ENCODE measurements around the gene RO60.
"Not testable (repeated sequence)": the region's sequence is repeated elsewhere in the genome, so short reads cannot be mapped to it uniquely, and the experiment has no call there.

The RO60 gene

DNA sequence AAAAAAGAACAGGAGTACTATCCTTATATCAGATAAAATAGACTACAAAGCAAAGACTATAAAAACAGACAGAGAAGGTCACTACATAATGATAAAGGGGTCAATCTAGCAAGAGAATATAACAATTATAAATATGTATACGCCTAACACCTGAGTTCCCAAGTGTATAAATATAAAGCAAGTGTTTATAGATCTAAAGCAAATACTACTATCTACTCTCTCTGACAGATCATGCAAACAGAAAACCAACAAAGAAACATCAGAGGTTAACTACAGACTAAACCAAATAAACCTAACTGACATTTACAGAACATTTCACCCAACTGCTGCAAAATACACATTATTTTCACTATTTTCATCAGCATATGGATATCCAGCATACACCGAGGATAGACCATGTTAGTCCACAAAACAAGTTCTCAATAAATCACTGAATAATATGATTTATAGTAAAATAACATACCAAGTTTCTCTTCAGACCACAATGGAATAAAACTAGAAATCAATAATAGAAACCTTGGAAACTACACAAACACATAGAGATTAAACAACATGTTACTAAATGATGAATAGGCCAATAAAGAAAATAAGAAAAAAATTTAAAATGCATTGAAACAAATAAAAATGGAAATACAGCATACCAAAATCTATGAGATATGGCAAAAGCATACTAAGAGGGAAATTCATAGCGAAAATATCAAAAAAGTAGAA, 22.9 kb upstream of the RO60 start:
- POLR2A ChIA-PET: no interaction called here
- Histone ChIP-seq H3K27ac (ENCODE audit: insufficient read depth in 1 of 2, low read depth in 1 of 2, low read length in 2 of 2, poor library complexity in 1 of 2, severe bottlenecking in 2 of 2) (no peak overlapping the region), H3K27me3 (replicated peaks in 2 of 5; ENCODE audit: control insufficient read depth in 4 of 5, insufficient read depth in 5 of 5, low read length in 4 of 5) (no peaks in the 10 kb centered on the region), H3K9me3 (ENCODE audit: control extremely low read depth in 1 of 5, control insufficient read depth in 4 of 5, insufficient read depth in 2 of 5, low read depth in 1 of 5, low read length in 4 of 5) (peaks cover 0 to 6% (median 0%) of the 10 kb centered on the region in 5 experiments), H3K36me3 (ENCODE audit: control insufficient read depth in 4 of 4, insufficient read depth in 4 of 4, low read length in 3 of 4) (peaks cover 0 to 12% (median 8%) of the 10 kb centered on the region in 4 experiments), H3K4me1 (ENCODE audit: control extremely low read depth in 1 of 4, control insufficient read depth in 4 of 4, insufficient read depth in 4 of 4, low read length in 3 of 4) (no peaks in the 10 kb centered on the region), H3K4me3 (ENCODE audit: control insufficient read depth in 1 of 7, extremely low read depth in 1 of 7, insufficient read depth in 4 of 7, low read depth in 2 of 7, low read length in 6 of 7) (no peak overlapping the region)
- CTCF ChIA-PET: no interaction called here
- WGBS (ENCODE audit: insufficient coverage): no CpG with 5 or more reads among the region's 3 CpGs
- DNase-seq: no peak

DNA sequence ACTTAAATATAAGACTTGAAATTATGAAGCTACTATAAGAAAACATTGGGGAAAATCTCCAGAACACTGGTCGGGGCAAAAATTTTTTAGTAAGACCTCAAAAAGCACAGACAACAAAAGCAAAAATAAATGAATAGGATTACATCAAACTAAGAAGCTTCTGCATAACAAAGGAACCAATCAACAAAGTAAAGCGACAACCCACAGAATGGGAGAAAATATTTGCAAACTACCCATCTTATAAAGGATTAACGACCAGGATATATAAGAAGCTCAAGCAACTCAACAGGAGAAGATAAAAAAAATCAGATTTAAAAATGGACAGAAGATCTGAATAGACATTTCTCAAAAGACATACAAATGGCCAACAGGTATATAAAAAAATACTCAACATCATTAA, 19.4 kb upstream of the RO60 start:
- no peak for DNase-seq
- ChIA-PET POLR2A (no interaction called here), CTCF (interaction anchor here (1.1 to 2.0 kb wide), 3 partner anchors 10 to 565 kb away, joined by 3 to 5 read pairs (median 3); no protein-coding TSS in a partner anchor)
- Histone ChIP-seq H3K36me3 (ENCODE audit: control insufficient read depth in 4 of 4, insufficient read depth in 4 of 4, low read length in 3 of 4) (peaks cover 4 to 20% (median 13%) of the 10 kb centered on the region in 4 experiments), H3K4me1 (ENCODE audit: control extremely low read depth in 1 of 4, control insufficient read depth in 4 of 4, insufficient read depth in 4 of 4, low read length in 3 of 4) (peaks cover 0 to 8% (median 0%) of the 10 kb centered on the region in 4 experiments), H3K27me3 (replicated peaks in 2 of 5; ENCODE audit: control insufficient read depth in 4 of 5, insufficient read depth in 5 of 5, low read length in 4 of 5) (no peaks in the 10 kb centered on the region), H3K4me3 (ENCODE audit: control insufficient read depth in 1 of 7, extremely low read depth in 1 of 7, insufficient read depth in 4 of 7, low read depth in 2 of 7, low read length in 6 of 7) (no peak overlapping the region), H3K9me3 (ENCODE audit: control extremely low read depth in 1 of 5, control insufficient read depth in 4 of 5, insufficient read depth in 2 of 5, low read depth in 1 of 5, low read length in 4 of 5) (peaks cover 0 to 4% (median 0%) of the 10 kb centered on the region in 5 experiments), H3K27ac (ENCODE audit: insufficient read depth in 1 of 2, low read depth in 1 of 2, low read length in 2 of 2, poor library complexity in 1 of 2, severe bottlenecking in 2 of 2) (no peak overlapping the region)
- 100% methylated on average over 1 of the region's 3 CpGs for WGBS (ENCODE audit: insufficient coverage)

DNA sequence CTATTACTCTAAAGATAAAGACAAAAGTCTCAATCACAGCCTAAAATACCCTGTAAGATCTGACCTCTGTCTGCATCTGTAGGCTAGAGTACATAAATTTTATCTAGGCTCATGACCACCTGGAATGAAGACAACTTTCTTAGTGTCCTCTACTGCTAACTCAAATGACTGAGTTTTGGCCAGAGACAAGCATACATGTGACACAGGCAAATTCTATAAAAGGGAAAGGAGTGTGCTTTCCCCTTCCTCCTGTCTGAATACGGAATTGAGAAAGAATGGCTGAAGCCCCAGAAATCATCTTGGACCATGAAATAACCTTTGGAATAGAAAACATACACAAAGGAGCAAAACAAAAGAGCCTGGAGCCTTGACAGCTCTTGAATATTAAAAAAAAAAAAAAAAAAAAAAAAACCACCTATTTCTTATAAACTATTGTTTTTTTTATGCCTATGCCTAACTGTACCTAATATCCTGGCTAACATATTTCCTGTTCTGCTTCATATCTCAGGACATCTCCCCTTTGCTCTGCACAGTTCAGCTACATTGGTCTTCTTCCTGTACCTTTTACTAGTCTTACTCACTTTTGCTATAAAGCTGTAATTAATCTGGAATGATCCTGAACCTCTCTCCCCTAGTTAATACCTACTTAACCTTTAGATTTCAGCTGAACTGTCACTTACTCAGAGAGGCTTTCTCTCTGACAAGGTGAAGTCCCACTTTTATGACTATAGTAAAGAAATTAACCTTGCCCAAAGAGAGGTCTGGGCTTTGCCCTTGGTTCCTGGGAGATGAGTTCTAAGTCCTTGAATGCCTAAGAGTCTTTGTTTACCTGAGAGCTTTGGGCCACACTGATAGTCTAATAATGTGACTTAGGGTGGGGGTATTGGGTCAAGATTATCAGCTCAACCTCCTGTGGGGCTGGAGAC, 16.4 kb upstream of the RO60 start:
- H3K27me3 ChIP-seq (replicated peaks in 2 of 5; ENCODE audit: control insufficient read depth in 4 of 5, insufficient read depth in 5 of 5, low read length in 4 of 5): no peaks in the 10 kb centered on the region
- ChIA-PET POLR2A (interaction anchor here (0.7 kb wide), 1 partner anchor 42 kb away, joined by 4 read pairs; no protein-coding TSS in a partner anchor), CTCF (interaction anchor here (1.1 kb wide), 1 partner anchor 240 kb away, joined by 3 read pairs; no protein-coding TSS in a partner anchor)
- H3K9me3 ChIP-seq (ENCODE audit: control extremely low read depth in 1 of 5, control insufficient read depth in 4 of 5, insufficient read depth in 2 of 5, low read depth in 1 of 5, low read length in 4 of 5): peaks cover 0 to 4% (median 0%) of the 10 kb centered on the region in 5 experiments
- peaks cover 8 to 37% (median 21%) of the 10 kb centered on the region in 4 experiments for H3K36me3 ChIP-seq (ENCODE audit: control insufficient read depth in 4 of 4, insufficient read depth in 4 of 4, low read length in 3 of 4)
- peak in 1 of 3 donors; percentile 29 for DNase-seq
- WGBS (ENCODE audit: insufficient coverage): no CpG with 5 or more reads among the region's 1 CpG
- peak overlapping the region in 1 of 2 experiments; percentile 14 for H3K27ac ChIP-seq (ENCODE audit: insufficient read depth in 1 of 2, low read depth in 1 of 2, low read length in 2 of 2, poor library complexity in 1 of 2, severe bottlenecking in 2 of 2)
- H3K4me1 ChIP-seq (ENCODE audit: control extremely low read depth in 1 of 4, control insufficient read depth in 4 of 4, insufficient read depth in 4 of 4, low read length in 3 of 4): peaks cover 0 to 8% (median 0%) of the 10 kb centered on the region in 4 experiments
- H3K4me3 ChIP-seq (ENCODE audit: control insufficient read depth in 1 of 7, extremely low read depth in 1 of 7, insufficient read depth in 4 of 7, low read depth in 2 of 7, low read length in 6 of 7): no peak overlapping the region

DNA sequence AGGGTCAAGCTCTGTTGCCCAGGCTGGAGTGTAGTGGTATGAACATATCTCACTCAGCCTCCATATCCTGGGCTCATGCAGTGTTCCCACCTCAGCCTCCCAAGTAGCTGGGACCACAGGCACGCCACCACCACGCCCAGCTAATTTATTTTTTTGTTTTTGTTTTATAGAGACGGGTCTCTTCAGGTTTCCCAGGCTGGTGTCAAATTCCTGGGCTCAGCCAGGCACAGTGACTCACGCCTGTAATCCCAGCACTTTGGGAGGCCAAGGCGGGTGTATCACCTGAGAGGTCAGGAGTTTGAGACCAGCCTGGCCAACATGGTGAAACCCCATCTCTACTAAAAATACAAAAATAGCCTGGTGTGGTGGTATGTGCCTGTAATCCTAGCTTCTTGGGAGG, 10.5 kb upstream of the RO60 start:
- H3K27me3 ChIP-seq (replicated peaks in 2 of 5; ENCODE audit: control insufficient read depth in 4 of 5, insufficient read depth in 5 of 5, low read length in 4 of 5); H3K9me3 ChIP-seq (ENCODE audit: control extremely low read depth in 1 of 5, control insufficient read depth in 4 of 5, insufficient read depth in 2 of 5, low read depth in 1 of 5, low read length in 4 of 5); H3K4me3 ChIP-seq (ENCODE audit: control insufficient read depth in 1 of 7, extremely low read depth in 1 of 7, insufficient read depth in 4 of 7, low read depth in 2 of 7, low read length in 6 of 7); POLR2A ChIA-PET; DNase-seq; H3K4me1 ChIP-seq (ENCODE audit: control extremely low read depth in 1 of 4, control insufficient read depth in 4 of 4, insufficient read depth in 4 of 4, low read length in 3 of 4): not testable (repeated sequence)
- 100% methylated on average over 2 of the region's 5 CpGs for WGBS (ENCODE audit: insufficient coverage)
- Histone ChIP-seq H3K36me3 (ENCODE audit: control insufficient read depth in 4 of 4, insufficient read depth in 4 of 4, low read length in 3 of 4) (peaks cover 12 to 48% (median 32%) of the 10 kb centered on the region in 4 experiments), H3K27ac (ENCODE audit: insufficient read depth in 1 of 2, low read depth in 1 of 2, low read length in 2 of 2, poor library complexity in 1 of 2, severe bottlenecking in 2 of 2) (peak overlapping the region in 1 of 2 experiments; percentile 39)
- CTCF ChIA-PET: interaction anchor here (1.1 to 2.0 kb wide), 2 partner anchors 8 to 9 kb away, joined by 3 to 8 read pairs; partner anchors contain the start of genes RO60 and UCHL5

DNA sequence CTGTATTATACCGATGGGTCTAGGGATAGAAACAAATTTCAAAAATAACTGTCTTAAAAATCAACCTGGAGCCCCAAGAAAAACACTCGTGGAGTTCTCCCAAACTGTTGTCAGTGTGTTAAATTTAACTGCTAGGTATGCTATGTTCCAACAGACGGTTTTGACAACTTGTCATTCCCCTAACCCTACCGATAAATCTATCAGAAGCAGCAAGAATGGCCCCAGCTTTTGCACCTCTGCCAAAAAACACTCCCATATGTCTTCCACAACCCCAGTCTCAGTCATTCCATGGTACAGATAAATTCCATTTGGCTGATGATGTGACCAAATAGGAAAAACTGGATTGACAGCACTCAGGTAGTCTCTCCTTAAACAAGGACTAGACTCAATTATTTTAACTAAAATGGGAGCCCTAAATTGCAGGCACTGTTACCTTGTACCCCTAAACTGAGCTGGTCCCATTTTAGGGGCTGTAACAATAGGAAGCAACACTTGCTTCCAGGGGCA, 5.2 kb upstream of the RO60 start:
- no peaks in the 10 kb centered on the region for H3K27me3 ChIP-seq (replicated peaks in 2 of 5; ENCODE audit: control insufficient read depth in 4 of 5, insufficient read depth in 5 of 5, low read length in 4 of 5)
- ChIA-PET POLR2A (no interaction called here), CTCF (no interaction called here)
- H3K9me3 ChIP-seq (ENCODE audit: control extremely low read depth in 1 of 5, control insufficient read depth in 4 of 5, insufficient read depth in 2 of 5, low read depth in 1 of 5, low read length in 4 of 5): no peaks in the 10 kb centered on the region
- peaks cover 9 to 23% (median 14%) of the 10 kb centered on the region in 4 experiments for H3K36me3 ChIP-seq (ENCODE audit: control insufficient read depth in 4 of 4, insufficient read depth in 4 of 4, low read length in 3 of 4)
- peaks cover 4 to 17% (median 13%) of the 10 kb centered on the region in 4 experiments for H3K4me1 ChIP-seq (ENCODE audit: control extremely low read depth in 1 of 4, control insufficient read depth in 4 of 4, insufficient read depth in 4 of 4, low read length in 3 of 4)
- H3K4me3 ChIP-seq (ENCODE audit: control insufficient read depth in 1 of 7, extremely low read depth in 1 of 7, insufficient read depth in 4 of 7, low read depth in 2 of 7, low read length in 6 of 7): no peak overlapping the region
- whole genome bisulfite sequencing (ENCODE audit: insufficient coverage): 100% methylated on average over 1 of the region's 4 CpGs
- no peak for DNase-seq
- no peak overlapping the region for H3K27ac ChIP-seq (ENCODE audit: insufficient read depth in 1 of 2, low read depth in 1 of 2, low read length in 2 of 2, poor library complexity in 1 of 2, severe bottlenecking in 2 of 2)

DNA sequence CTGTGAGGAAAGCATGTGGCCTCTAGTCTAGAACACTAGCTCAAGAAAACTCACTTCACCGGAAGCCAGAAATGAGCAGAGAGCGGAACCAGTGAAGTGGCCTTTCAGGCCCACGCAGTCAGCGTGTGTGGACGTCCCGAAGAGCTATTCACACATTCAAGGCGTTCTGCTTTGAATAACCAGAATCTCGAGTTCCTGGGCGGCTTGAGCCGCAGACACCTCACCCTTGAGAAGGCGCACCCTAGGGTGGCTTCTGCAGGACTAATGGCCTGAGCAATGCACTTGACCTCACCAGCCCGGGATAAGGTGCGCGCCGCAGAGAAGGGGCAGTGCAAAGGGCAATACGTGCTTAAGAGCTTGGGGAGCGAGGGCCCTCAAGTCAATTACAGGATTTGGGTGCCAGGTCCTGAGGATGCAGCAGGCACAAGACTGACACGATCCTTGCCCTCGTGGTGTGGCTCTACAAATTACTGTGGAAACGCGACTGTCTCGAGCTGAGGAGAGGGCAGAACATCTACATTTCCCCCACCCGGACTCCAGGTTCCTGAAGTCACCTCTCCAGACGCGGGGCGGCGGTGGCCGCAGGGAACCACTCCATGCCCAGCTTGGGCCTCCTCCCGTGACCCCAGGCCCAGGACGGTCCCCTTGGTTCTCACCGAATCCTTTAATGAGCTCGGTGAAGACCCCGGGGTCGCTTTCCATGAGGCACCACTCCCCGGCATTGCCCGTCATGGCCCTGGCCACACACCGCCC, 707 bp upstream of the RO60 start:
- CTCF ChIA-PET: interaction anchor here (0.6 to 2.7 kb wide), 14 partner anchors 11 to 824 kb away, joined by 3 to 8 read pairs (median 4); partner anchors contain the start of gene CDC73
- H3K4me1 ChIP-seq (ENCODE audit: control extremely low read depth in 1 of 4, control insufficient read depth in 4 of 4, insufficient read depth in 4 of 4, low read length in 3 of 4): peaks cover 11 to 32% (median 22%) of the 10 kb centered on the region in 4 experiments
- POLR2A ChIA-PET: interaction anchor here (0.6 to 1.1 kb wide), 4 partner anchors 13 to 249 kb away, joined by 3 to 6 read pairs (median 4); no protein-coding TSS in a partner anchor
- no peaks in the 10 kb centered on the region for H3K9me3 ChIP-seq (ENCODE audit: control extremely low read depth in 1 of 5, control insufficient read depth in 4 of 5, insufficient read depth in 2 of 5, low read depth in 1 of 5, low read length in 4 of 5)
- H3K27me3 ChIP-seq (replicated peaks in 2 of 5; ENCODE audit: control insufficient read depth in 4 of 5, insufficient read depth in 5 of 5, low read length in 4 of 5): no peaks in the 10 kb centered on the region
- peaks cover 0 to 9% (median 2%) of the 10 kb centered on the region in 4 experiments for H3K36me3 ChIP-seq (ENCODE audit: control insufficient read depth in 4 of 4, insufficient read depth in 4 of 4, low read length in 3 of 4)
- 0% methylated on average over 35 of the region's 37 CpGs for WGBS (ENCODE audit: insufficient coverage)
- peak overlapping the region; percentile 73 to 100 (median 92) for H3K4me3 ChIP-seq (ENCODE audit: control insufficient read depth in 1 of 7, extremely low read depth in 1 of 7, insufficient read depth in 4 of 7, low read depth in 2 of 7, low read length in 6 of 7)
- DNase-seq: peak; percentile 36 to 84 (median 77)
- H3K27ac ChIP-seq (ENCODE audit: insufficient read depth in 1 of 2, low read depth in 1 of 2, low read length in 2 of 2, poor library complexity in 1 of 2, severe bottlenecking in 2 of 2): peak overlapping the region; percentile 93 to 97

Measured in common myeloid progenitor, CD34-positive (primary cell).